ENCODE measurements around the gene VASH2. TPM values are rescaled to one million over a fixed set of nuclear protein-coding genes. Genes with fewer than 3 reads are reported as not detected.

The VASH2 gene
- total RNA-seq, 1 donor from 2014 or later = not detected

GRCh38 chr1:213008564-213008963 lies 58.2 kb downstream of the VASH2 start:
- FAIRE-seq = no peak

GRCh38 chr1:213014642-213015041 lies 64.3 kb downstream of the VASH2 start:
- FAIRE-seq (no peak), DNase-seq (ENCODE audit: low read depth) (peak; percentile 14)
- TF ChIP-seq, protein P1, sequence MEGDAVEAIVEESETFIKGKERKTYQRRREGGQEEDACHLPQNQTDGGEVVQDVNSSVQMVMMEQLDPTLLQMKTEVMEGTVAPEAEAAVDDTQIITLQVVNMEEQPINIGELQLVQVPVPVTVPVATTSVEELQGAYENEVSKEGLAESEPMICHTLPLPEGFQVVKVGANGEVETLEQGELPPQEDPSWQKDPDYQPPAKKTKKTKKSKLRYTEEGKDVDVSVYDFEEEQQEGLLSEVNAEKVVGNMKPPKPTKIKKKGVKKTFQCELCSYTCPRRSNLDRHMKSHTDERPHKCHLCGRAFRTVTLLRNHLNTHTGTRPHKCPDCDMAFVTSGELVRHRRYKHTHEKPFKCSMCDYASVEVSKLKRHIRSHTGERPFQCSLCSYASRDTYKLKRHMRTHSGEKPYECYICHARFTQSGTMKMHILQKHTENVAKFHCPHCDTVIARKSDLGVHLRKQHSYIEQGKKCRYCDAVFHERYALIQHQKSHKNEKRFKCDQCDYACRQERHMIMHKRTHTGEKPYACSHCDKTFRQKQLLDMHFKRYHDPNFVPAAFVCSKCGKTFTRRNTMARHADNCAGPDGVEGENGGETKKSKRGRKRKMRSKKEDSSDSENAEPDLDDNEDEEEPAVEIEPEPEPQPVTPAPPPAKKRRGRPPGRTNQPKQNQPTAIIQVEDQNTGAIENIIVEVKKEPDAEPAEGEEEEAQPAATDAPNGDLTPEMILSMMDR (IDR thresholded peaks at IDR 0.05; ENCODE audit: insufficient read depth, low read length, severe bottlenecking) = no peak
- Histone ChIP-seq H3K27me3 (ENCODE audit: control insufficient read depth, insufficient read depth, low read length) (no peaks in the 10 kb centered on the region), H3K36me3 (ENCODE audit: control insufficient read depth, insufficient read depth, low read length) (peaks cover 2% of the 10 kb centered on the region), H3K4me3 (ENCODE audit: low read depth, low read length) (peak overlapping the region; percentile 89)

More at GRCh38 chr1:213008564-213008963, 58.2 kb downstream of the VASH2 start:
- TF ChIP-seq, protein P1 (IDR thresholded peaks at IDR 0.05; ENCODE audit: insufficient read depth, low read length, severe bottlenecking) = no peak
- DNase-seq (ENCODE audit: low read depth) = no peak
- peaks cover 4% of the 10 kb centered on the region for H3K36me3 ChIP-seq (ENCODE audit: control insufficient read depth, insufficient read depth, low read length)
- no peak overlapping the region for H3K4me3 ChIP-seq (ENCODE audit: low read depth, low read length)
- no peaks in the 10 kb centered on the region for H3K27me3 ChIP-seq (ENCODE audit: control insufficient read depth, insufficient read depth, low read length)

- Histone ChIP-seq H3K27me3 (ENCODE audit: control insufficient read depth, insufficient read depth, low read length) (no peaks in the 10 kb centered on the region), H3K4me3 (ENCODE audit: low read depth, low read length) (peak within 1 kb of the TSS; percentile 89), H3K36me3 (ENCODE audit: control insufficient read depth, insufficient read depth, low read length) (peaks cover 2% of the 10 kb centered on the region)
- TF ChIP-seq, protein P1 (IDR thresholded peaks at IDR 0.05; ENCODE audit: insufficient read depth, low read length, severe bottlenecking) = no peak
- DNase-seq (ENCODE audit: low read depth) = peak; percentile 95
- no peak for FAIRE-seq
These were observed 65.0 kb downstream of the VASH2 start, which contains the start of gene ANGEL2 for GRCh38 chr1:213015099-213016050. Gene ANGEL2 (minus strand): TSS chr1:213015867. CDS start chr1:213015671, 196 bp downstream.

- Histone ChIP-seq H3K4me3 (ENCODE audit: low read depth, low read length) (no peak overlapping the region), H3K27me3 (ENCODE audit: control insufficient read depth, insufficient read depth, low read length) (no peaks in the 10 kb centered on the region), H3K36me3 (ENCODE audit: control insufficient read depth, insufficient read depth, low read length) (no peaks in the 10 kb centered on the region)
- DNase-seq (ENCODE audit: low read depth) (no peak), FAIRE-seq (no peak)
- TF ChIP-seq, protein P1 (IDR thresholded peaks at IDR 0.05; ENCODE audit: insufficient read depth, low read length, severe bottlenecking) = no peak
These were observed 67.3 kb downstream of the VASH2 start for GRCh38 chr1:213017447-213018273.

GRCh38 chr1:213019450-213019849 lies 69.1 kb downstream of the VASH2 start:
- TF ChIP-seq, protein P1 (IDR thresholded peaks at IDR 0.05; ENCODE audit: insufficient read depth, low read length, severe bottlenecking) = no peak
- Histone ChIP-seq H3K4me3 (ENCODE audit: low read depth, low read length) (no peak overlapping the region), H3K27me3 (ENCODE audit: control insufficient read depth, insufficient read depth, low read length) (no peaks in the 10 kb centered on the region), H3K36me3 (ENCODE audit: control insufficient read depth, insufficient read depth, low read length) (no peaks in the 10 kb centered on the region)
- FAIRE-seq (no peak), DNase-seq (ENCODE audit: low read depth) (no peak)
